GM19099 (cell line): ENCODE measurements around the gene OPTC.

Experiments
- POLR2A ChIP-seq: IDR thresholded peaks from 3 replicates; pipeline ENCODE4 v1.6.1; 2011; ENCODE audit warnings: low read depth; ENCODE audit not compliant: insufficient read length; ENCODE audit errors: extremely low read depth

OPTC gene

DNA sequence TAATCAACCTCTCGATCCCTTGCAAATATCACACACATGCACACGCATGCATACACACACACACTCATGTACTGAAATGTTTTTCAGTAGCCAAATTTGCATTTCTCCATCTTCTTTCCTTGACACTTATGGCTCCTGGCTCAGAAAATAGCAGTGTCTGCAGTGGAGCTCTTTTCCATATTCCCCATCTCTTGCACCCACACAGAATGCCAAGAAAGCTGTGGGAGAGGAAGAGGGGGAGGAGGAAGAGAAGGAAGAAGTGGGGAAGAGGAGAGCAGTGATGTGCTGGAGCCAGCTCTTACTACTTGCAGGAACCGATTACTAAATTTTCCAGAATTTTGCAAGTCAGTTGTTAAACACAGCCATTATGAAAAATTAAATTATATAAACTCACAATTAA, 9.9 kb downstream of the OPTC start:
- TF ChIP-seq POLR2A: no peak

- TF ChIP-seq POLR2A: no peak
These were observed 10.7 kb downstream of the OPTC start for GRCh38 chr1:203504400-203505250.

DNA sequence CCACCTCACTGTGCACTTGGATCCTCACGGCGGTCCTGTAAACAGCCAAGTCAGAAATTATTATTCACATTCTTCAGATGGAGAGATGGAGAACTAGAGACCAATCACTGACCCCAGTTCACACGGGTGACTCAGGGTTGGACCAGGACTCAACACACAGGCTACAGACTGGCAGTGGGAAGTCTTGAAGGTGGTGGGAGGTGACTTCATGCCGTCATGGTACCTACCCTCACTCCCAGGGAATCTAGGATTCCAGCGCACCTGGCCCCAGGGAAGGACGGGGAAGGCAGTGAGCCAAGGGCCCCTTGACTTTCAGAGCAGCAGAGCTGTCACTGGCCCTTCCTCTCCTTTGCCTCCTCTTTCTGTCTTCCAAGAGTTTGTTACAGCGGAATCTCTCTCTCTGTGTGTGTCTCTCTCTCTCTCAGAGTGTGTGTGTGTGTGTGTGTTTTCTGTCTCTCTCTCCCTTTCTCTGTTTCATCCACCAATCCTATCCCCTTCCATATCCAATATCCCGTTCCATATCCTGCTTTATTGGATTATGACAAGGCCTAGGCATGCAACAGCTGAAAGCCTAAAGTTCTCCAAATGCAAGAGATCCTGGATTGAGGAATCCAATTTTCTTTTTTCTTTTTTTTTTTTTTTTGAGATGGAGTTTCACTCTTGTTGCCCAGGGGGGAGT, 11.7 kb downstream of the OPTC start:
- no peak for TF ChIP-seq POLR2A

DNA sequence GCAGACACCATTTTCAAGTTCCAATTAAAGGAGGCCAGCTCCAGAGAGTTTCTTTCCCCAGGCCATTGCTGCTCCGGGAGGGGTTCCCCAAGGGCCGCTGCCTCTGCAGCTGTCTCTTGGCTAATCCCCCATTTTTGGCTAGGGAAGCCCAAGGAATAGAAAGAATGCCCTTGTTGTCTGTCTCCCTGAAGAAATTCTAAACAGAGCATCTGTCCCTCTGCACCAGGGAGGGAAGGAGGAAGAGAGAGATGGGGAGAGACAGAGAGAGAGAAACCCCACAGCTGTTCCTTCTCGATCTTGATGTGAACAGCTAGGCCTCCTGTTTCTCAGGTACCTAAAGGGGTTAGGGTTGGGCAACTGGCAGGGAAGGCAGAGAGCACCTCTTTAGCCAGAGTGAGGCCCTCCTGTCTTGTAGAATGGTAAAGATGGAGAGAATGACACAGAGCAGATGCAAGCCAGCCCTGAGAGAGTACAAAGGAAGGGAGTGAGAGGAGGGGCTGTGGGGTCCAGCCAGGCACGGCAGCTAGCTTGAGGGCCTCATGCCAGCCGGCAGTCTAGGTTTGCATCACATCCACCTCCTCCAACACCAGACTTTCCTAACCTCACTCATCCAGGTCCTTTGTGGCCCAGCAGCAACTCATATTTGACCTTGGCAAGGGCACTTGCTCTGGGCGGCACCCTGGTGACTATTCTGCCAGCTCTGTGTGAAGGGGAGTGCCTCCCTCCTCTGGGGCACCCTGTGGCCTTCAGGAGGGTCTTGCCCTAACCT, 13.1 kb downstream of the OPTC start:
- no peak for TF ChIP-seq POLR2A

GRCh38 chr1:203507759-203508158, 13.8 kb downstream of the OPTC start:
- TF ChIP-seq POLR2A: no peak

GRCh38 chr1:203508463-203509073, 14.6 kb downstream of the OPTC start:
- no peak for TF ChIP-seq POLR2A

DNA sequence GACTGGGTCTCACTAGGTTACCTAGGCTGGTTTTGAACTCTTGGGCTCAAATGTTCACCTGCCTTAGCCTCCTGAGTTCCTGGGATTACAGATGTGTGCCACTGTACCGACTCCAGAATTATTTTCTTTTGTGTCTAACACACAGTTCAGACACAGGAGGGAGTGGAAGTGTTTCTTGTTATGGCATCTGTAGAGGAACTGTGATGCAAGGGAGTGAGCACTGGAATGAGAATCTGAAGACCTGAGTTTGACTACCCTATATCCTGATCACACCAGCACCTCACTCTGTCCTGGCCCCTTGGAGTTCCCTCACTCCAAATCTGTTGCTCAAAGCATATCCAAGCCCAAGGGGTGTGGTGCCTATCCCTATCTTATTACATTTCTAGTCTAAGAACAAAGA, 15.2 kb downstream of the OPTC start:
- no peak for TF ChIP-seq POLR2A

DNA sequence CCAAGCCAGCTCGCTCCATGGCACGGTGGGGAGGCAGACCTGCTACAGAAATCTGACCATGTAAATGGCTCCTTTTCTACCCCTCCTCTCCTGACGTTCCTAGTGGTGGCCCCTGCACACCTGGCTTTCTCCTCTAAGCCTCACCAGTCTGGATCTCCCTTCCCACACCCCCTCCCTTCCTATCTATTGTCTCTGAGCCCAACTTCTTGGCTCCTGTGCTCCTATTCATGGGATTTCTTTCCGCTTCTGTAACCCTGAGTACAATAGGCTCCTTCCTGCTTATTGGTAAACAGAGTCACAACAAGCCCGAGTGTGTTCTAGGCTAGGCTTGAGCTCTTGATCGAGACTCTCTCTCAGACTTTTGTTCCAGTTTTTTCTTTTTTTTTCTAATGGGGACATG, 17.6 kb downstream of the OPTC start:
- no peak for TF ChIP-seq POLR2A

DNA sequence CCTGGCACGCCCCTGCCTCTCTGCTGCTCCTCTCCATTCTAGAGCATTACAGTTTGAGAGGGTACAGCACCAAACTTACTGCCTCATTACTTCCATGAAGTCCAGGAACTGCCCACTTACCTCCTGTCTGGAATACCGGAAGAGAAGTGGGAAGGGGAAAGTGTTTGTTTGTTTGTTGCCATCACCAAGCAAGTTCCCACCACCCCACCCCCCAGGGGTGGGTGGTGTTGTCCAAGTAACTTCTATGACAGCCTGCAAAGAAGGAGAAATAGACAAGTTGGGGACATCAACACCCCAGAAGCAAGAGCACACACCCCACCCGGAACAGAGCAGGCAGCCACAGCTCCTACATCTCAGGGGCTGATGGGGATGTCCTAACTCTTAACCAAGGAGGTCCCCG, 18.0 kb downstream of the OPTC start:
- no peak for TF ChIP-seq POLR2A

DNA sequence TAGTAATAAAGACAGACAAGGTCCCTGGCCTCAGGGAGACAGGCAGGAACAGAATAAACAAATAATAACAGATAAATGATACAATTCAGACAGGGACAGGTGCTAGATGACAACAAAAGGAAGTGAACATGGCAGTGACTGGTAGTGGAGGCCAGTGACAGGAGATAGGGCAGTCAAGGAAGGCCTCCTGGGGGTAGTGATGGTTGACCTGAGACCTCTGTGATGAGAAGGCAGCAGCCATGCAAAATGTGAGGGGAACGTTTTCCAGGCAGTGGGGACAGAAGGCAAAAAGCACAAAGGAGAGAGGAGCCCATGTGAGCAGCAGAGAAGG, 18.5 kb downstream of the OPTC start:
- no peak for TF ChIP-seq POLR2A

- TF ChIP-seq POLR2A: no peak
These were observed 19.1 kb downstream of the OPTC start for GRCh38 chr1:203512848-203513584.

- TF ChIP-seq POLR2A: no peak
These were observed 19.7 kb downstream of the OPTC start for GRCh38 chr1:203513585-203514031.

GRCh38 chr1:203516184-203516583, 22.2 kb downstream of the OPTC start:
- no peak for TF ChIP-seq POLR2A

GRCh38 chr1:203516906-203517305, 23.0 kb downstream of the OPTC start:
- TF ChIP-seq POLR2A: no peak
